Parathyroid adenoma (tissue), 2 donors: Measurements from ENCODE around the gene CYP27A1.

Experiments used
- H2AFZ ChIP-seq: fragments of 300-600 bp; sonication (generic); one replicate; pipeline ENCODE4 v1.7.0; 2017; ENCODE audit warnings: antibody characterized with exemption, mild to moderate bottlenecking
- H3K27ac ChIP-seq: fragments of 300-600 bp; sonication (generic); one replicate; pipeline ENCODE4 v1.7.0; 2017
- H3K27me3 ChIP-seq: fragments of 300-600 bp; sonication (generic); one replicate; pipeline ENCODE4 v1.7.0; 2017; ENCODE audit warnings: low read length; ENCODE audit not compliant: control insufficient read depth, insufficient read depth
- H3K36me3 ChIP-seq: fragments of 300-600 bp; sonication (generic); one replicate; pipeline ENCODE4 v1.7.0; 2017; ENCODE audit warnings: low read length; ENCODE audit not compliant: control insufficient read depth, insufficient read depth
- H3K4me1 ChIP-seq: fragments of 300-600 bp; sonication (generic); one replicate; pipeline ENCODE4 v1.7.0; 2017; ENCODE audit warnings: control low read depth
- H3K4me2 ChIP-seq: fragments of 300-600 bp; sonication (generic); one replicate; pipeline ENCODE4 v1.7.0; 2017; ENCODE audit warnings: low read length
- H3K4me3 ChIP-seq: fragments of 300-600 bp; sonication (generic); one replicate; pipeline ENCODE4 v1.7.0; 2017; ENCODE audit warnings: low read depth, low read length
- H3K79me2 ChIP-seq: fragments of 300-600 bp; sonication (generic); one replicate; pipeline ENCODE4 v1.7.0; 2017; ENCODE audit warnings: control low read depth
- H3K9ac ChIP-seq: fragments of 300-600 bp; sonication (generic); one replicate; pipeline ENCODE4 v1.7.0; 2017; ENCODE audit warnings: mild to moderate bottlenecking
- H3K9me3 ChIP-seq: fragments of 300-600 bp; sonication (generic); one replicate; pipeline ENCODE4 v1.7.0; 2017; ENCODE audit warnings: low read length; ENCODE audit not compliant: control insufficient read depth
- TF ChIP-seq, protein P1 (sequence below): fragments of 300-600 bp; sonication (generic); IDR thresholded peaks from one replicate; pipeline ENCODE4 v1.7.0; 2017; ENCODE audit warnings: antibody characterized with exemption, mild to moderate bottlenecking
- donor health status: primary hyperparathyroidism.

Gene CYP27A1

DNA sequence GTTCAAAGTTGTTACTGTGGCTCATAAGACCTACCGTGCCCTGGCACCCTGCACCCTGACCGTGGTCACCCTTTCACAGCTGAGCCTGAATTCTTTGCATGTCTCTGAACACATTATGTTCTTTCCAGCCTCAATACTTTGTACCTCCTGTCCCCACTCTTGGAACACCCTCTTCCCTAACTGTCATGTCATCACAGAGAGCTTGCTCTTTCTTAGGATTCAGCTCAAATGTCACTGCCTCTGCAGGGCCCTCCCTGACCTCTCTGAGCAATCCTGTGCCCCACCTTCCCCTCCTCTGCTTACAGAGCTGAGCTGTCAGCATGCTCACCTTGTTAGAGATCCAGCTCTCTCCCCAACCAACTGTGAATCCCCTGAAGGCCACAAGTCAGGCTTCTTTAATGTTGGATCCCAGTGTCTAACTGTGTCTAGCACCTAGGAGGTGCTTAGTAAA, 34.6 kb downstream of the CYP27A1 start:
- no peaks in the 10 kb centered on the region for H3K36me3 ChIP-seq
- no peaks in the 10 kb centered on the region for H3K4me1 ChIP-seq
- TF ChIP-seq, protein P1, sequence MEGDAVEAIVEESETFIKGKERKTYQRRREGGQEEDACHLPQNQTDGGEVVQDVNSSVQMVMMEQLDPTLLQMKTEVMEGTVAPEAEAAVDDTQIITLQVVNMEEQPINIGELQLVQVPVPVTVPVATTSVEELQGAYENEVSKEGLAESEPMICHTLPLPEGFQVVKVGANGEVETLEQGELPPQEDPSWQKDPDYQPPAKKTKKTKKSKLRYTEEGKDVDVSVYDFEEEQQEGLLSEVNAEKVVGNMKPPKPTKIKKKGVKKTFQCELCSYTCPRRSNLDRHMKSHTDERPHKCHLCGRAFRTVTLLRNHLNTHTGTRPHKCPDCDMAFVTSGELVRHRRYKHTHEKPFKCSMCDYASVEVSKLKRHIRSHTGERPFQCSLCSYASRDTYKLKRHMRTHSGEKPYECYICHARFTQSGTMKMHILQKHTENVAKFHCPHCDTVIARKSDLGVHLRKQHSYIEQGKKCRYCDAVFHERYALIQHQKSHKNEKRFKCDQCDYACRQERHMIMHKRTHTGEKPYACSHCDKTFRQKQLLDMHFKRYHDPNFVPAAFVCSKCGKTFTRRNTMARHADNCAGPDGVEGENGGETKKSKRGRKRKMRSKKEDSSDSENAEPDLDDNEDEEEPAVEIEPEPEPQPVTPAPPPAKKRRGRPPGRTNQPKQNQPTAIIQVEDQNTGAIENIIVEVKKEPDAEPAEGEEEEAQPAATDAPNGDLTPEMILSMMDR, result no peak
- no peak overlapping the region for H3K9ac ChIP-seq
- no peaks in the 10 kb centered on the region for H3K27me3 ChIP-seq
- no peaks in the 10 kb centered on the region for H3K9me3 ChIP-seq
- H3K4me2 ChIP-seq, result no peak overlapping the region
- no peak overlapping the region for H2AFZ ChIP-seq
- H3K27ac ChIP-seq, result no peak overlapping the region
- no peaks in the 10 kb centered on the region for H3K79me2 ChIP-seq
- no peak overlapping the region for H3K4me3 ChIP-seq

DNA sequence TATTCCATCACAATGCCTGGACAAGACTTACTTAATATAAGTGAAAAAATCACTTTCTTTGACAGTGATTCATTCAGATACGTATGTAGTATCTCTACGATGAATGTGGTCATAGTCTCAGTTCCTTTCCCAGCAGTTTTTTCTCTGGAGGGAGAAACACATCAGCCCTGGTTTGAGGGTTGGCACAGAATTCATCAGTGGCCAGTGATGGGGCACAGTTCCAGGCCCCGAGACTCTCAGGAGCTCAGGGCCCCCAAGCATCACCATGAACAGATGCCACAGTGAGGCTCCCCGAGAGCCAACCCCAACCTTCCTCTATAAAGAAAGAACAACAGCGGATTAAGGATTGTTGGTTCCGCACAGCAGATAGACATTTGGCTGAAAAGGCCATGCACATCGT, 37.1 kb downstream of the CYP27A1 start:
- Histone ChIP-seq H3K9ac (no peak overlapping the region), H3K36me3 (no peaks in the 10 kb centered on the region), H3K9me3 (no peaks in the 10 kb centered on the region), H3K4me1 (no peaks in the 10 kb centered on the region), H3K79me2 (no peaks in the 10 kb centered on the region), H3K4me3 (no peak overlapping the region), H3K27me3 (no peaks in the 10 kb centered on the region), H3K4me2 (no peak overlapping the region), H3K27ac (no peak overlapping the region), H2AFZ (no peak overlapping the region)
- TF ChIP-seq, protein P1, result no peak

DNA sequence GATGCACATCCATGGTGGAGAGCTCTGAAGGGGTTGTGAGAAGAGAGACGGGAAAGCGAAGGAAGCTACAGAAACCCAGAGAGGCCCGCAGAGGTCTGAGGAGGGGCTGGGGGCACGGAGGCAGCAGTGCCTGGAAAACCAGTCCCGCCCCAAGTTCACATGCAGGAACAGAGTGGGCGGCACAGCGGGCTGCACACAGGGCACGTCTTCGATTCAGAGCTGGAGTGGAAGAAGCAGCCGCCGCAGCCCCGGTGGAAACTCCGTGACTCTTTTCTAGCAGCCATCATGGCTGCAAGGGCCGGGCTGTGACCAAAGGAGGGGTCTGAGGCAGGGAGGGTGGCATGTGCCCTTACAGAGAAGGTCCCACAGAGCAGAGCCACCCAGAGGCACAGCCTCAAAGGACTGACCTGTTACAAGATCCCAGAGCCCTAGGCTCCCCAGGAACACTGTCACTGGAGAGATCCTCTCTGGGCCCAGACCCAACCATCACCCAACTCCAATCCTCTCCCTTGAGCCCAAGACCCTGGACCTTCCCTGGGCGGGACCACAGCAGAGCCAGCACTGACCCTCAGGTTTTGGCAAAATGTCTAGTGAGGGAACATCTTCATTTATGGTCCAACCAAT, 38.9 kb downstream of the CYP27A1 start:
- H3K9me3 ChIP-seq, result no peaks in the 10 kb centered on the region

DNA sequence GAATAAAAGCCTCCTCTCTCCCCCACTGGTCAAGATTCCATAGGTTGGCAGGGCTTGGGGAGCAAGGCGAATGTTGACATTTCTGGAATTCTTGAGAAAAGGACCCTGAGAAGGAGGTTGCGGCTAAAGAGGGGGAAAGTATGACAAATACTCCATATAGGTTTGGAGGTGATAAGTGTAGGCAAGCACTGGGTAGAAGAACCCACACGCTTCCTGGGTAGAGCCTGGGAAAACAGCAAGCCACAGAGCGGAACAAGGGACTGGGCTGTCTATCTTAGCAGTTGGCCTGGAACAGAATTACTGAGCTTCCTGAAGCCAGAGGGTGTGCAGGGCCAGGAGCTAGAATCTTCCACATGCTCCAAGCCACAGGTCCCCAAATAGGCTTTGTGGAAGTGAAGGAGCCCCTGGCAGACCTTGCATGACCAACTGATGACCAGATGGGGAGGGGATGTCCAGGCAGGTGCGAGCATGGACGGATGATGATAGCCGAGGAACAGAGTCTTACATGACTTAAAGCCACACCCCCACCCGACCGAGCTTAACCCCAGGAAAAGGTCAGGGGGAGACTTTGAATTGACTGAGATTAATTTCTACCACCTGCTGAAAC, 39.8 kb downstream of the CYP27A1 start:
- no peaks in the 10 kb centered on the region for H3K27me3 ChIP-seq
- no peak overlapping the region for H3K4me3 ChIP-seq
- H3K4me1 ChIP-seq, result no peaks in the 10 kb centered on the region
- H3K9me3 ChIP-seq, result no peaks in the 10 kb centered on the region
- no peak overlapping the region for H3K4me2 ChIP-seq
- H3K27ac ChIP-seq, result no peak overlapping the region
- H3K79me2 ChIP-seq, result no peaks in the 10 kb centered on the region
- no peak overlapping the region for H2AFZ ChIP-seq
- H3K36me3 ChIP-seq, result no peaks in the 10 kb centered on the region
- no peak overlapping the region for H3K9ac ChIP-seq
- TF ChIP-seq, protein P1, result no peak

More for the DNA sequence above, 38.9 kb downstream of the CYP27A1 start:
- TF ChIP-seq, protein P1, result no peak
- Histone ChIP-seq H2AFZ (no peak overlapping the region), H3K4me3 (no peak overlapping the region), H3K36me3 (no peaks in the 10 kb centered on the region), H3K4me2 (no peak overlapping the region), H3K27ac (no peak overlapping the region), H3K4me1 (no peaks in the 10 kb centered on the region), H3K27me3 (no peaks in the 10 kb centered on the region), H3K9ac (no peak overlapping the region), H3K79me2 (no peaks in the 10 kb centered on the region)

DNA sequence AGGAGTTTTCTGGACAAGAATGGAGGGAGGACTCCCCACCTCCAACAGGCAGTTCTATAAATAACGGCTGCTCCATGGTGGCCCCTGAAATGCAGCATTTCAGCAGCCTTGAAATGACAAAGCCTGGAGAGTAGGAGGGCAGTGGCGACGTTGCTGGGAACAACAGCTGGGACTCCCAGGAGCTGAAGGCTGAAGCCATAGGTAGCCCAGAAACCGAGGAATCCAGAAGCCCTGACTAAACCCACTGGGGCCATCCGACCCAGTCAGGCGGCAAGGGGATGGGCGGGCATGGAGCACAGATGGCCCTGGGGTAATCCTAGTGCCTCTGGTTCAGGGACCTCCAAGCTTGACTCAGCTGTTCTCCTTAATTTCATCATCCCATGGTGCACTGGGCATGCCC, 40.7 kb downstream of the CYP27A1 start:
- H3K27ac ChIP-seq, result no peak overlapping the region
- H3K4me1 ChIP-seq, result no peaks in the 10 kb centered on the region
- TF ChIP-seq, protein P1, result no peak
- H3K4me2 ChIP-seq, result no peak overlapping the region
- no peaks in the 10 kb centered on the region for H3K9me3 ChIP-seq
- no peak overlapping the region for H3K4me3 ChIP-seq
- no peak overlapping the region for H3K9ac ChIP-seq
- H3K79me2 ChIP-seq, result no peaks in the 10 kb centered on the region
- H3K36me3 ChIP-seq, result no peaks in the 10 kb centered on the region
- H3K27me3 ChIP-seq, result no peaks in the 10 kb centered on the region
- no peak overlapping the region for H2AFZ ChIP-seq
